HG03064 (cell line): ENCODE data around the gene ADAMTS2.

Source experiments
- ATAC-seq: cut with Tn5 transposase; IDR thresholded peaks from one replicate; pipeline ENCODE4 v1.9.1; 2021; ENCODE audit warnings: low read depth; ENCODE audit not compliant: unreplicated experiment

Gene ADAMTS2

GRCh38 chr5:179345433-179346321 lies at the start of gene ADAMTS2:
ADAMTS2 (minus strand) TSS chr5:179345461; CDS start chr5:179345328, 133 bp downstream.
- ATAC-seq, result no peak

GRCh38 chr5:179393078-179393477 lies 47.8 kb upstream of the ADAMTS2 start:
- ATAC-seq, result no peak

GRCh38 chr5:179387151-179388110 lies 42.2 kb upstream of the ADAMTS2 start:
- ATAC-seq, result no peak

DNA sequence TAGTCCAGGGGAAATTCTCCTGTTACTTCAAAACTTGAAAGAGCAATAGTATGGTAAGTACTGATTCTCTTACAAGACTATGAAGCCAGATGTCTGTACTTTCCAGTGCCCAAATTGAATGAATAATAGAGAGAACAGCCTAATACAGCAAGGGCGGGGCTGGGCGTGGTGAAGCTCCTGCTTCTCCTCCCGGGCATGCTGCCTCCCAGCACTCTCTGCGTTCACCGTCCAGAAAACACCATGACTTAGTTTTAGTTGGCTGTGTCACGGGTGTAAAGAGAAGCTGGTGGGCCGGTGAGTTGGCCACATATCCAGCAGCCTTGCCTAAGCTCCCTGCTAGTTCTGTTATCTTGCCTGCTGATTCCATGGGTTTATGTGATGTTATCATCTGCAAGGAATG lies 40.7 kb upstream of the ADAMTS2 start:
- ATAC-seq, result no peak

DNA sequence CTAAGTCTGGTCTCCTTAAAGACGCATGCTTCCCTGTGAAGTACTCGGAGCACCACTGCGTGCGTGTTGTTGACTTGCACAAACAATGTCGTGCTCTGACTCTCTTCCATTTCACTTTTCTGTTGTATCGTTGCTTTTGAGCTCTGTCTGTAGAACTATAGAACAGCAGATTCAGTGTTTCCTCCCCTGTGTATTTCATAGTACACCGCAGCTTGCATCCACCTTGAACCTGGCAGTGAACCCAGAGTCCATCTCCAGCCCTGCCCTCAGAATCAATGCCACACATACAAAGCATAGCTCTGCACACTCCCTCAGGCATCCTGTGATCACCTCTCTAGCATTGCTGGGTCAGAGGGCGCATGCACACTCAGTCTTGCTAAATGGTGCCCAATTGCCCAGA lies 37.2 kb upstream of the ADAMTS2 start:
- no peak for ATAC-seq

- no peak for ATAC-seq
Observed at GRCh38 chr5:179381691-179382090, 36.4 kb upstream of the ADAMTS2 start.

DNA sequence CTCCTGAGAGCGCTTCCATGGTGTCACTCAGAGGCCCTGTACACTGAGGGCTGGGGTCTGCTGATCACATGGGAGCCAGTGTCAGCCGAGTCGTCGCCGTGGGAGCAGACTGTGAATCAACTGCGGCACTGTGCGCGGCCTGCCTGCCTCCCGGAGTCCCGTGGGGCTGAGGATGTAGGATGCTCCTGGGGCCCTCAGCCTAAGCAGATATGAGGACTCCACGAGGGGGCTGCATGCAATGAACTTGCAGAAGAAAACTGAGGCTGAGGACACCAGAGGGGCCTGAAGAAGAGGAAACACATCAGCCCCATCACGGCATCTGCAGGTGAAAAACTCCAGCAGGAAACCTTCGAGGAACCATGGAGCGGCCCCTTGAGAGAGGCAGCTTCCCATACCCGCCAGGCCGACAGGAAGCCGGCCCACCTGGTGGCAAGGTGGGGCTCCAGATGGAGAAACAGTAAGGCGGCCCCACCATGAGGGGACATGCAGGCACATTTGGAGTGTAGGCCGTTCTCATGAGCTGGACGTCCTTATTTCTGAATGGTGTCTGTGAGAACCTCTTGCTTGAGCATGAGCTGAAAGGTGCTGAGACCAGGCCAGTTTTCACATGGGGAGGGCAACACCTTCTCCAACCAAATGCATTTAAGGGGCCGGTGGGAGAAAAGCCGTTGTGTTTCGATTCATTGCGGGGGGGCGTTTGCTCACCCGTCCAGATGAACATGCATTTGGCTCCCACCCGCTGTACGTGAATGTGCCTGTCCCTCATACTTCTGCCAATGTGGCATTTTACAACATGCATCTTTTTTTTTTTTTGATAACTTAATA lies 35.2 kb upstream of the ADAMTS2 start:
- no peak for ATAC-seq

GRCh38 chr5:179379321-179379890 lies 34.1 kb upstream of the ADAMTS2 start:
- no peak for ATAC-seq

DNA sequence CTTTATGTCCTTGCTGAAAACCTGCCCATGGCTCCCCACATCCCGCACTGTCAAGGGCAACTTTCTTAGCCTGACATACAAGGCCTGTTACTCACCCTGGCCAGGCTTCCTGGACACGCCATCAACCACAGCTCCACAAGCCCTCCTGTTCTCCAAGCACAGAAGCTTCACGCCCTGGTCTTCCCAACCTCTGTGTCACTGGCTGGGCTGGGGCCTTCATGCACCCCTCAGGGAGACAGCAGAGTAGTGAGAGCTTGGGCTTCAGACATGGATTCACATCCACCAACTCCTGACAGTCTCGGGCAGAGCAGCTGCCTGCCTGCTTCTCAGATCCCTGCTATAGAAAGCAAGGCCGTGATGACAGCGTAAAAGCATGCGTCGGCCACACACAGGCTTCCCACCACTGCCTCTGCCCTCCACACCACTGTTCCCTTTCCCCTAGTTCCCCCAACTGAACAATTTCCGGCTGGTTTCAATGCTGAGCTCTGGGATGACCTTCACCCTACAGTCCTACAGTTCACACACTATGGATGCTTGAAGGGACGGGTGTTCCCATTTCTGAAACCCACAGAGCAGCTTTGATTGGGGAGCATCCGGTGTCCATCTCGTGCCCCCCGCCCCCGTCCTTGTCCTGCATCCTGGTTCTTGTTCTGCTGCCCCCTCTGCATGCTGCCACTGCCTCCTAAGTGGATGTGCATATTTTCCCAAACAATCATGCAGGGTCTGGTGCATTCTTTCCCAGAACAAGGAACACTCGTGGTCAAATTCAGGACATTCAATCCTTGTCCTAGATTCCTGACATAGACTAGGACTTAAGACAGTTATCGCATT lies 33.4 kb upstream of the ADAMTS2 start:
- no peak for ATAC-seq

- ATAC-seq, result no peak
Observed at GRCh38 chr5:179378116-179378440, 32.8 kb upstream of the ADAMTS2 start.

GRCh38 chr5:179377421-179378115 lies 32.3 kb upstream of the ADAMTS2 start:
- ATAC-seq, result no peak

- no peak for ATAC-seq
Observed at GRCh38 chr5:179376701-179377420, 31.6 kb upstream of the ADAMTS2 start.

- ATAC-seq, result no peak
Observed at GRCh38 chr5:179375831-179376365, 30.6 kb upstream of the ADAMTS2 start.

GRCh38 chr5:179375236-179375685 lies 30.0 kb upstream of the ADAMTS2 start:
- ATAC-seq, result no peak

- ATAC-seq, result no peak
Observed at GRCh38 chr5:179374506-179375235, 29.4 kb upstream of the ADAMTS2 start.

- no peak for ATAC-seq
Observed at GRCh38 chr5:179373961-179374505, 28.8 kb upstream of the ADAMTS2 start.
